ENCODE results near the gene GABRB1.
A peak's percentile ranks its signal among the peaks of the same experiment; 100 is the strongest.

GABRB1 gene

DNA sequence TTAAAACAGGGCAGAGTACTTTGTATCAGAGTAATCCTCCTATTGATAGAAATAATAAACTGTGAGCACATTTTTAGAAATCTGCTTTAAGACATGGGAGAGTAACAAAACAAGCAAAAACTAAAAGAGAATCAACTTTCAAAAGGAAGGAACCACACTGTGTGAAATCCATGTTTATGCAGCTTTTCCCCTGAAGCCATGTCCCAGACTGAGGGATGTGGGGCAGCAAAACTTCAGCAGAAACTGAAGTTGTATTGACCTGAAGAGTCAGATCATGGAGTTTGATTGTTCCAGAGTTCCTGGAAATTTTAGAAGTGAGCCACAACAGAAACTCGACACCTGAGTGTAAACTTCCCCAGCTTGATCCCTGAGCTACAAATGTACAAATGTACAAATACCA lies 378.9 kb downstream of the GABRB1 start:
- DNase-seq = no peak

DNA sequence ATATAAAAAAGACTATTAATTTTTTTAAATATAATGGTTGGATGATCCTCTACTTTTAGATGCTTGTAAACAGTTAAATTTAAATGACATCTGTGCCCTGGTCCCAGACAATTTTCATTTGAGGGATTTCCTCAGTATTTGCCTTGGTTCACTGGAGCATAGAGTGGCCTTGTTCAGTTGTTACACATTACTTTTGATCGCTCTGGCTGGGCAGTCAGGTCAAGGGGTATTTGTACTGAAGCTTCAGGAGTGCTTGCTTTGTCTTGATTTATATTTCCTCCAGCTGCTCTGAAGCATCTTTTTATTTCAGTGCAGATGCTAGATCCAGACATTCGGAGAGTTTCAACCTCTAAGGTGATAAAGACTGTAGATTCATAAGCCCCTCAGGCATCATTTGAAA lies 382.2 kb downstream of the GABRB1 start:
- DNase-seq = no peak

- no peak for DNase-seq
These were observed 384.4 kb downstream of the GABRB1 start for GRCh38 chr4:47415719-47416118.

- no peak for DNase-seq
These were observed 386.8 kb downstream of the GABRB1 start for GRCh38 chr4:47418147-47418546.

DNA sequence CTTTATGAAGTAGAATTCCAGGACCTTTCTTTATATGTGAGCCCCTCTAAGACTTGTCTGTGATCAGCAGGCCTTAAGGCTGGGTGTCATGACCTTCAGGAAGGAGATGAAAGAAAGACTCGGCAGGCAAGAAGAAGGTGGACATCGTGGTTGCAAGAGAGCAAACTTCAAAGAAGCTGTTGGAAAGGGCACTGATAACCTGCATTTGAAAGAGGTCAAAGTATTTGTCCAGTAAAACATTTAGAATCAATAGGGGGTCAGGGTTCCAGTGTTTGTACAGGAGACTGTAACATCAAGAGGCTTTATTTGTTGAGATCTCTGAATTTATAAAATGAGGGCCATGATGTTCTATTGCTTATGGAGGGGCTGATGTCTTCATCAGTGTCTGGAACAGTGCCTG lies 387.9 kb downstream of the GABRB1 start:
- DNase-seq = no peak

- no peak for DNase-seq
These were observed 394.3 kb downstream of the GABRB1 start for GRCh38 chr4:47425628-47426027.

GRCh38 chr4:47427935-47428334 lies 396.6 kb downstream of the GABRB1 start:
- no peak for DNase-seq

GRCh38 chr4:47432749-47433148 lies 401.4 kb downstream of the GABRB1 start:
- no peak for DNase-seq

GRCh38 chr4:47434931-47435330 lies 403.6 kb downstream of the GABRB1 start:
- DNase-seq = no peak

DNA sequence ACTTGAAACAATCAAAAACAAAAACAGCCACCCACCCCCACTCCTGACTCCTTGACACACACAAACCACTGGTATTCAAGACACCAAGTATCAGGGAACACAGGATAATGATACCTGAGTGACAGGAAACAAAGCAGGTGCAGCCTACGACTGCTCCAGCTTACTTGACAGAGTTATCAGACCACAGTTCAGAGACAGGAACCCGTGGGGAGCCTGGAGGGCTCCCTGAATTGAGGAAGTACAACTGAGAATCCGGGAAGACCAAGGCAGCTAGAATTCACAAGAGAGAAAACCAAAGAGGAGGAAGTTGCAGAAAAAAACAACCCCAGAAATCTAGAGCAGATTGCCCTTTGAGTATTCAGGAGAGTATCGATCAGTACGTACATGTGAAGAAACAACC lies 411.6 kb downstream of the GABRB1 start:
- DNase-seq = no peak

DNA sequence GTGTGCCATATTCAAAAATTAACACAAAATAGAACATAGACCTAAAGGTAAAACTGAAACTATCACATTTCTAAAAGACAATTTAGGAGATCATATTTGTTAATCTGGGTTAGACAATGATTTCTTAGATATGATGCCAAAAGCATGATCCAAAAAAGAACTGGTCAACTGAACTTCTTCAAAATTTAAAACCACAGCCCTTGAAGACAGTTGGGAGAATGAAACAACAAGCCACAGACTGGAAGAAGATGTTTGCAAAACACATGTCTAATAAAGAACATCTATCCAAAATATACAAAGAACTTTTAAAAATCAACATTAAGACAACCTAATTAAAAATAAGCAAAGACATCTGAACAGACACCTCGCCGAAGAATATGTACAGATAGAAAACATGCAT lies 412.7 kb downstream of the GABRB1 start:
- DNase-seq = no peak

- no peak for DNase-seq
These were observed 420.3 kb downstream of the GABRB1 start for GRCh38 chr4:47451657-47452056.

DNA sequence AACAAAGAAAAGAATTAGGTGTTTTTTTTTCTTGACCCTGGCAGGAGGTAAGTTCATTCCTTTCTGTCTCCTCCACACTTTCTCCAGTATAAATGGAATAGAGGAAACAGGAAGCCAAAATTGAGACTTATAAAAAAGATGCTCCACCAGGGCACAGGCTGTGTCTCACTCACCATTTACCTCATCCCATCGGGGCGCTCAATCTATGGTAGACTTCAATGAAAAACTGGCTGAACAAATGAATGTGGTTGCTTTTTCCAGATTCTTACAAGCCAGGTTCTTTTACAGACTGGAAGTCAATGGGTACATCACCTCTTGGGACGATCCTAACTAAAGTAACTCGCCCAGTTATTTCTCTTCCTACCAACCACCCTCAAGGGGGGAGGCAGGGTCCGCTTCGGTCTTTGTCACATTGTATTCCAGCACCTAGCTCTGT lies 431.4 kb downstream of the GABRB1 start:
- no peak for DNase-seq

DNA sequence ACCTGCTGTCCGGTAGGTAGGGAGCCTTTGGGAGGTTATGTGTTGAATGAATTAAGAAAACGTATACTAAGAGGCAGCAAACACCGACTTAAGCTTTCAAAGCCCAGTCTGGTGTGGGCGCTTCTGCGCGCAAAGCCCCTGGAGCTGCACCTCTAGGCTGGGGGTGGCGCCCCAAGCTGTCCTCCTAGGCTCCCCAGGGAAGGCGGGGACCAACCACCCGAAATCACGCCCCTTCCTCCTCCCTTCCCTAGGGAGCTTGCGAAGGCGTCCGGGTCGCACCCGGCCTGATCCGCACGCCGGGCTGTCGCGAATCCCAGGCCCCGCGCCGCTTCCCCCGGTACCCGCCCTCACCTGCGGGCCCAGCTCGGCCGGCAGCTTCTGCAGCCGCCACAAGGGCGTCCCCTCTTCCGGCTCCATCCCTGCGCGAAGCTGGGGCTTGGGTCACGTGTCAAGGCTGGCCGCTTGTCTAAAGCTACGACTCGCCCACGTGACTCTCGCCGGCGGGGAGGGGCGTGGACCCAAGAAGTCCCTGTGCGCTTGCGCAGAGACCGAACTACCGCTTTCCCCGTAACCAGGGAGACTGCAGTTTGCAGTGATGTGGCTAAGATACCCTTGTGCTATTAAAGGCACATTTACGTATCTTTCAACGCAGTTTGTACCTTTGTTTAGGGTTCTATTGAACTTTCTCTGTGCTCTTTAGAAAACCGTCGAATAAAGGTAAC lies 432.0 kb downstream of the GABRB1 start, which contains the start of gene COMMD8:
TSS of gene COMMD8 (minus strand) at position 468 of the 722 bp plus-strand sequence. CDS start at position 417, 51 bp downstream.
- DNase-seq = peak; percentile 94

- DNase-seq = no peak
These were observed 433.6 kb downstream of the GABRB1 start for GRCh38 chr4:47465004-47465403.

DNA sequence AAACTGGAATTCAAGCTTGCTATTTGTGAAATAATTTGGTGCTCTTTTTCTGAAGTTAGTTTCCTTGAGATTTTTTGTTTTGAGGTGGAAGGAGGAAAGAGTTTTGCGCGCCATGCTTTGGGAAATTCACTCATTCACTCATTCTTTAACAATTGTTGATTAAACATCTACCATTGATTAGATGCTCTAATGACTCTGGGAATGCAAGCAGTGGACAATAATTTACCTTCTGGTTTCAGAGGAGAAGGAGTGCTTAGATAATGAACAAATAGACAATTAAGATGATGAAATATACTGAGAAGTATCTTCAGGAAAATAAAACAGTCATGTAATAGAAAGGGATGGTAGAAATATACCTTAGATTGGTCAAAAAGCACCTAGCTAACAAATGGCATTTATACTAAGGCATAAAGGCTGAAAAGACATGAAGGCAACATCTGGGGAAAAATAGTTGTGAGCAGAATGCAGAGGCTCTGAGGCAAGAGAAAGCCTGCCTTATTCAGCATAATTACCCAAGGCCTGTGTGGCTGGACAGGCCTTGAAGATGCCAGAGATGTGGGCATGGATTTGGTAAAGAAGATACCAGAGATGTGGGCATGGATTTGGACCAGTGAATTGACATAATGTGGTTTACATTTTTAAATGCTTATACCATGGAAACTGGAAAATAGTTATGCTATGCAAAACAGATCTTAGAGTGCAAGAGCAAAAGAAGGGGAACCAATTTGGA lies 434.9 kb downstream of the GABRB1 start:
- DNase-seq = no peak

DNA sequence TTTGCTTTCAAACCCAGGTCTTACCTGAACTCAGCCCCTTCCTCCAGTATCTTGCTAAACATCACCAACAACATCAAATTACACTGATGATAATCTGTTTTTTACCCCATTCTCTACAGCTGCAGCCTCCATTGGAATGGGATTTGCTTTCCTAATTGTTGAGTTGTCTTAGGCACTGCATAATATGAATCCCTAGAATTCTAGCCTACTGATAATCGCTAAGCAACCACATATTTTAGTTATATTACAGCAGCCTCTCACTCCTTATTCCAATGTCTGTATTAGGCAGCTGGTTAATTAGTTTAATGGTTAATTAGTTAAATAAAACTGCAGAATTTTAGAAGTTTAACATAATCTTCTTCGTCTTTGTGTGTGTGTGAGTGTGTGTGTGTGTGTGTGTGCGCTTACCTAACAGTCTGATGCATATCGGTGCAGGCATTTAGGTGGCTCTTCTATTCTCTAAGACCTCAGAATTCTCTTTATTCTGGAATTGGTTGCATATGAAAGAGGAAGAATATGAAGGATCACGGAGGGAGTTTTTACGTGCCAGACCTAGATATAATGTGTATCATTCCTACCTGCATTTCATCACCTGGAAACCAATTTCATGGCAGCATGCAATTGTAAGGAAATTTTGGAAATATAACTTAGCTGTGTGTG lies 437.5 kb downstream of the GABRB1 start:
- no peak for DNase-seq

- DNase-seq = no peak
These were observed 438.6 kb downstream of the GABRB1 start for GRCh38 chr4:47469951-47470350.

DNA sequence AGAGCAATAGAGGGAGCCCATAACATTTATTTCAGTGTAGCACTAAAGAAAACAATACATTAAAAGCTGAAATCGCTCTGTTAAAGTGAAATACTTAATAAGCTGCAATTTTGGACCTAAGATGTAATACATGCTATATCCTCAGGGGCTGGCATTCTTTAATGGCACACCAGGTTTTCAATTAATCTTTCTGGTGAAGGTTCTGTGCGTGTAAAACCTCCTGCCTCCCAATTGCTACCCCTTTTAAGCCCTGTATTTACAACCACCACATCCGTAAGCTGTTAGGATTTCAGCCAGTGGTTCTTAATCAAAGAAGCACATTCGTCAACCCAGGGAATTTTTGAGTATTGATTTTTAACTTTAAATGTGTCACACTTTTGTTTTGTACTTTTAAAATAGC lies 439.7 kb downstream of the GABRB1 start:
- no peak for DNase-seq

DNA sequence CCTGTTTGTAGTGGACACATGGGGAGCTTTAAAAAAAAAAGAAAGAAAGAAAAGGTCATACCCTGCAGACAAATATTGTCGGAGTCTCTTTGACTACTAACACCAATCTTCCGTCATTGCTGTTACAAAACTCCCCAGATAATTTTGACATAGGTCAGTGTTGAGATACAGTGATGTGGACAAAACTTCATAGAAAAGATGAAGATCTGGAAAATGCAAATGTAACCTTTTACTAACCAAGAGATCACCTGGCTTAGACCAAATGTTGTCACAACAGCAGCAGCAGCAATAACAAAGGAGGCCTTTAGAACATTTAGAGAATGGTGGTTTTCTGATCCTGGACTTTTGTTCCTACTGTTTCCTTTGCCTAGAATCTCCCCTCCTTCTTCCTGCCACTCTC lies 440.2 kb downstream of the GABRB1 start:
- no peak for DNase-seq

DNA sequence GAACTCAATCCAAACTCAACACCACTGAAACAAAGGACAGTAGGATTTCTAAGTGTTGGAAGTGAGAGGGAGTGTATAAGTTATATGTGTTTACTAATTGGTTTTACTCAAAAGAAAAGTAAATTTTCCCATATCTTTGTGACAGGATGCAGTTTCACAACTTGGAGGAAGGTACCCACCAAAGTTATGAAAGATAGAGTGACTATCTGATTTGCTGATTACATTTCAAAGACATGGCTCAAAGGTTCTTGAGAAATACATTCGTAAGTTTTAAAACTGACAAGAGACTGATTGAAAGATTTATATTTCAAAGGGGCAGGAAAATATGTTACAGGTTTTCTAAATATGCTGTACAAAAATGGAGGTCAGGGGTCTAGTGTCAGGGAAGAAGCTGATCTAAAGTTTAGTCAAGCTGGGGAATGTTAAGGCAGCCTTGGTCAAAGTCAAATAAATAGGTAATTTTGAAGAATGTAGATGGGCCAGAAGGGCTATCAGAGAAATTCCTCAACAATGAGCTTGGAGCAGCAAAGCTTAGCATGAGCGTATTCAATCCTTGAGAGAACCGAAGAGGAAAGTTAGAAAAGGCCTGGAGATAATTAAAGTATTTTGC lies 441.9 kb downstream of the GABRB1 start:
- DNase-seq = no peak

DNA sequence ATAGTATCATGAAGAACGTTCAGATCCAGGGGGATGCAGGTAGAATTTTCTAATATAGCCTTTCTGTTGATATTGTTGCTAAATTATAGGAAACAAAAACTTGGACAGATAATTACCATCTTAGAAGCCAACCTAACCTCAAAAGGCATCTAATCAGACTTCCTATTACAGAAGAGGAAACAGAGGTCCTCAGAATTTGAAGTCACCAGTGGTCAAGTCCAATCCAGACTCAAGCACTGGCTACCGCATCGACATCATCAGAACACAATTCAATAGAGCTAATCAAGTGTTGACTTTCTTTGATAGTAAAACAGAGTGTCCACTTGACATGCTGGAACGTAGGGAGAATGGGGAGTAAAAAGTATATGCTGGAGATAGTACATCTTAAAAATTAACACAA lies 443.4 kb downstream of the GABRB1 start:
- DNase-seq = no peak

DNA sequence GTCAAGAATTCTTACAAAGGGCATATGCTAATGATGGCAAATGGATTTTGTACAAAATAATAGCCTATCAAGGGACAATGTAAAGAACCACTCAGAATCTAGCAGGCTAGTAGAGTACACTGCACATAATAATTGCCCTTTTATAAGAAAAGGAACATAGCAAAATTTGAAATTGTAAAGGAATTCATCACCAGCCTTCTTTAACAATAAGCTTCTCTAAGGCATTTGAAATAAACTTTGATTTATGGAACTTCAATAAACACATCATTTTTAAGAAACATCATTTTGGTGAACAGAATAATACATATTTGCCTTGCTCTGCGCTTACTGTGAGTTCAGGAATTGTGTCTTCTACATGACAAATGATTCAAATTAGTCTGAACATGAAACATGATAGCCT lies 444.0 kb downstream of the GABRB1 start:
- no peak for DNase-seq
